Vagina (tissue), 2 donors: Measurements from ENCODE around the gene FARP2. TPM values are rescaled to one million over a fixed set of nuclear protein-coding genes. Genes with fewer than 3 reads are reported as not detected.

ENCODE experiments used
- DNase-seq, 2 donors: peaks; one replicate each; pipeline ENCODE4 v3.0.0-alpha.2; 2017; ENCODE audit errors: extremely low spot score in 2 of 2
- H3K27ac ChIP-seq: fragments of 200-600 bp; sonication (generic); one replicate; pipeline ENCODE4 v1.5.1; 2019
- H3K27me3 ChIP-seq: fragments of 200-600 bp; sonication (generic); one replicate; pipeline ENCODE4 v1.5.1; 2019
- H3K36me3 ChIP-seq, 2 donors: fragments of 200-600 bp; sonication (generic); one replicate each; pipeline ENCODE4 v1.5.1; 2017 to 2019
- H3K4me1 ChIP-seq: fragments of 200-600 bp; sonication (generic); one replicate; pipeline ENCODE4 v1.5.1; 2019
- H3K4me3 ChIP-seq, 2 donors: fragments of 200-600 bp; sonication (generic); 1 replicate in 1 of 2; 2 replicates in 1 of 2; pipeline ENCODE4 v1.5.1; 2016 to 2019
- H3K9me3 ChIP-seq: fragments of 200-600 bp; sonication (generic); one replicate; pipeline ENCODE4 v1.5.1; 2019
- POLR2A ChIP-seq, 2 donors: fragments of 450-650 bp; IDR thresholded peaks; one replicate each; pipeline ENCODE4 v1.6.1; 2017; ENCODE audit warnings: antibody characterized with exemption in 2 of 2, mild to moderate bottlenecking in 2 of 2, moderate library complexity in 2 of 2
- POLR2AphosphoS5 ChIP-seq, 2 donors: sonication (generic); formaldehyde crosslinking; IDR thresholded peaks; one replicate each; pipeline ENCODE4 v1.9.0; 2017; ENCODE audit warnings: antibody characterized with exemption in 2 of 2, mild to moderate bottlenecking in 2 of 2, low read depth in 1 of 2; ENCODE audit not compliant: insufficient read depth in 1 of 2
- intact Hi-C: fragments of 100-400 bp; cut with DNase I; formaldehyde crosslinking; loops from one replicate; pipeline ENCODE4 v1.15.1; 2023
- total RNA-seq: library from RNA; depleted of rRNA; stranded (reverse); fragments of >200 nt; gene quantifications from one replicate; pipeline ENCODE4 v1.2.3, GENCODE V29; 2016
- TF ChIP-seq, protein P1 (sequence below), 3 experiments: fragments of 450-650 bp in 2 of 3; fragments of 200-600 bp in 1 of 3; sonication (generic) in 1 of 3; IDR thresholded peaks; one replicate each; pipeline ENCODE4 v1.5.1; 2017 to 2019; ENCODE audit warnings: antibody characterized with exemption in 3 of 3, mild to moderate bottlenecking in 2 of 3, moderate library complexity in 2 of 3

The FARP2 gene
- total RNA-seq, 1 donor from 2014 or later = 32.9 TPM

GRCh38 chr2:241530571-241530970 lies 174.5 kb downstream of the FARP2 start:
- intact Hi-C loops = no loop called here
- Histone ChIP-seq H3K4me3 (no peak overlapping the region), H3K4me1 (no peaks in the 10 kb centered on the region)

GRCh38 chr2:241531161-241531722 lies 175.2 kb downstream of the FARP2 start:
- H3K4me1 ChIP-seq = no peaks in the 10 kb centered on the region
- no peaks in the 10 kb centered on the region for H3K36me3 ChIP-seq
- intact Hi-C loops = no loop called here
- no peak for DNase-seq
- TF ChIP-seq, protein P1, sequence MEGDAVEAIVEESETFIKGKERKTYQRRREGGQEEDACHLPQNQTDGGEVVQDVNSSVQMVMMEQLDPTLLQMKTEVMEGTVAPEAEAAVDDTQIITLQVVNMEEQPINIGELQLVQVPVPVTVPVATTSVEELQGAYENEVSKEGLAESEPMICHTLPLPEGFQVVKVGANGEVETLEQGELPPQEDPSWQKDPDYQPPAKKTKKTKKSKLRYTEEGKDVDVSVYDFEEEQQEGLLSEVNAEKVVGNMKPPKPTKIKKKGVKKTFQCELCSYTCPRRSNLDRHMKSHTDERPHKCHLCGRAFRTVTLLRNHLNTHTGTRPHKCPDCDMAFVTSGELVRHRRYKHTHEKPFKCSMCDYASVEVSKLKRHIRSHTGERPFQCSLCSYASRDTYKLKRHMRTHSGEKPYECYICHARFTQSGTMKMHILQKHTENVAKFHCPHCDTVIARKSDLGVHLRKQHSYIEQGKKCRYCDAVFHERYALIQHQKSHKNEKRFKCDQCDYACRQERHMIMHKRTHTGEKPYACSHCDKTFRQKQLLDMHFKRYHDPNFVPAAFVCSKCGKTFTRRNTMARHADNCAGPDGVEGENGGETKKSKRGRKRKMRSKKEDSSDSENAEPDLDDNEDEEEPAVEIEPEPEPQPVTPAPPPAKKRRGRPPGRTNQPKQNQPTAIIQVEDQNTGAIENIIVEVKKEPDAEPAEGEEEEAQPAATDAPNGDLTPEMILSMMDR (IDR thresholded peaks at IDR 0.05) = no peak
- TF ChIP-seq POLR2AphosphoS5 (IDR thresholded peaks at IDR 0.05; ENCODE audit: insufficient read depth in 1 of 2, low read depth in 1 of 2) (no peak), POLR2A (IDR thresholded peaks at IDR 0.05) (no peak)
- H3K27me3 ChIP-seq = no peaks in the 10 kb centered on the region
- H3K27ac ChIP-seq = no peak overlapping the region
- no peak overlapping the region for H3K4me3 ChIP-seq
- H3K9me3 ChIP-seq = no peaks in the 10 kb centered on the region

More at GRCh38 chr2:241530571-241530970, 174.5 kb downstream of the FARP2 start:
- Histone ChIP-seq H3K27me3 (no peaks in the 10 kb centered on the region), H3K36me3 (no peaks in the 10 kb centered on the region), H3K9me3 (no peaks in the 10 kb centered on the region), H3K27ac (no peak overlapping the region)
- DNase-seq = no peak
- no peak for TF ChIP-seq POLR2AphosphoS5 (IDR thresholded peaks at IDR 0.05; ENCODE audit: insufficient read depth in 1 of 2, low read depth in 1 of 2)
- TF ChIP-seq, protein P1 (IDR thresholded peaks at IDR 0.05) = no peak
- no peak for TF ChIP-seq POLR2A (IDR thresholded peaks at IDR 0.05)

DNA sequence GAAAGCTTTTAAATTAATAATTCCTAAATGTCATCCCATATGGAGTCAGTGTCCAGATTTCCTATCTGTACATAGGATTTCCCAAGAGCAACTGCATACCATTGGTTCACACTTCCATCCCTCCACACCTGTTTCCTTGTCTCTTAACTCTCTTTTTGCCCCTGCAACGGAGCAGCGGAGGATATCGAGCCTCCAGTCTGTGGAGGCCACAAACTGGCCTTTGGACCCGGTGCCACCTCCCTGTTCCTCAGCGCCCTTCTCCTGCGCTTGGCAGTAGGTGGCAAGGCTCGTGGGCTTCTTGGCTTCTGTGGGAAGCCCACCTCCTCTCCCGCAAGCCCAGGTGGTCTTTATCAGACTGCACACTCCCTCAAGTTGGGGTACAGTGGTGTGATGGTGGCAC lies 176.1 kb downstream of the FARP2 start:
- H3K4me1 ChIP-seq = no peaks in the 10 kb centered on the region
- H3K9me3 ChIP-seq = no peaks in the 10 kb centered on the region
- H3K27me3 ChIP-seq = no peaks in the 10 kb centered on the region
- H3K27ac ChIP-seq = no peak overlapping the region
- no peaks in the 10 kb centered on the region for H3K36me3 ChIP-seq
- DNase-seq = no peak
- no peak overlapping the region for H3K4me3 ChIP-seq
- TF ChIP-seq POLR2A (IDR thresholded peaks at IDR 0.05) (no peak), POLR2AphosphoS5 (IDR thresholded peaks at IDR 0.05; ENCODE audit: insufficient read depth in 1 of 2, low read depth in 1 of 2) (no peak)
- TF ChIP-seq, protein P1 (IDR thresholded peaks at IDR 0.05) = no peak
- intact Hi-C loops = no loop called here

DNA sequence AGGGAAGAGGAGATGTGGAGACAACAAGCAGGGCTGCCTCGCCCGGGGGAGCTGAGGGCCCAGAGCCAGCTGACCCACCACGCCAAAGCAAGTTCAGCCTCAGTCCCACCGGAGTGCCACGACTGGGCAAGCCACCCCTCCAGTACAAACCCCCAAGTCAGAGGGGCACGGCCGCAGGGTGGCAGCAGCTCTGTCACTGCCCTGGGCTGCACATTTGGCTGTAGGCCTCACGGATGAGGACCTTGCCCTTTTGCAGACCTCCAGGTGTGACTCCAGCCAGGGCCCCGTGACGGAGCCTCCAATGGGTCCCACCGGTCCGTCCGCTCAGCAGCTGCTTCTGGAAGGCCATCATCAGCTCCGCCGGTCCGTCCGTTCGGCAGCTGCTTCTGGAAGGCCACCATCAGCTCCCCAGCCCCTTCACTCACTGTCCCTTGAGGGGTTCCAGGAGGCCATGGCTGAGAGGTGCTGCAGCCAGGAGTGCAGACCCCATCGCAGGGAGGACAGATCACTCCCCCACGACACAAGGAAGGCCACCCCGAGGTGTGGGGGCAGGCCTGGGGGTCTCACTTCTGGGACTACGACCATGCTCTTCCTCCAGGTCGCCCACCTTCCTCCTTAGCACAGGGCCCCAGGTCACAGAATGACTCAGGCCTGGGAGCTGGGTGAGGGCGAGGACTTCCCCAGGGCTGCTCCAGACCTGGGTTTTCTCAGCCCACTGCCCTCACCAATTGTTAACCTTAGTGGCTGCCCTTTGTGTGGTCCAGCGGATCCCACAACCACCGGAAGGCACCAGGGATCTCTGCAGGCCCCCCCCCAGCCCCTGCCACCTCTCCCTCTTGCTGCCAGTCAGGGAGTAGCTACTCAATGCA lies 176.9 kb downstream of the FARP2 start:
- TF ChIP-seq, protein P1 (IDR thresholded peaks at IDR 0.05) = no peak
- TF ChIP-seq POLR2AphosphoS5 (IDR thresholded peaks at IDR 0.05; ENCODE audit: insufficient read depth in 1 of 2, low read depth in 1 of 2) (no peak), POLR2A (IDR thresholded peaks at IDR 0.05) (no peak)
- H3K4me3 ChIP-seq = no peak overlapping the region
- intact Hi-C loops = no loop called here
- no peak for DNase-seq
- H3K4me1 ChIP-seq = no peaks in the 10 kb centered on the region
- no peak overlapping the region for H3K27ac ChIP-seq
- no peaks in the 10 kb centered on the region for H3K9me3 ChIP-seq
- no peaks in the 10 kb centered on the region for H3K27me3 ChIP-seq
- no peaks in the 10 kb centered on the region for H3K36me3 ChIP-seq

DNA sequence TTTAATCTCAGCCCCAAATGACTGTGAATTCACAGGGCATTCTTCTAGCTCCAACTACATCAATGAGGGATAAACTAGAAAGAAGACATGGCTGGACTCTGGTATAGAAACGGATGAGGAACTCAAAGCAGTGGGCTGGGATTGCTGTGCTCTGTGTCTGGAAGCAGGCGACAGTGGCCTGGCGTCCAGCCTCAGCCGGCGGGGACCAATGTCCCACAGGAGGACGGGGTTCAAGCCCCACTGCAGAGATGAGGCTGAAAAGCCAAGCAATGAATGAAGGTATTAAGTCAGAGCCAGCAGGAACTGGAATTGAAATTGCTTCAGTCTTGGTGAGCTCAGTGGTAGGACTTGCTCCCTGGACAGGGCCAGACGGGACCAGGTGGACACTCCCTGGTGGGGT lies 178.2 kb downstream of the FARP2 start:
- no peaks in the 10 kb centered on the region for H3K4me1 ChIP-seq
- no peaks in the 10 kb centered on the region for H3K9me3 ChIP-seq
- intact Hi-C loops = no loop called here
- H3K27me3 ChIP-seq = no peaks in the 10 kb centered on the region
- H3K36me3 ChIP-seq = no peaks in the 10 kb centered on the region
- no peak for DNase-seq
- TF ChIP-seq POLR2AphosphoS5 (IDR thresholded peaks at IDR 0.05; ENCODE audit: insufficient read depth in 1 of 2, low read depth in 1 of 2) (no peak), POLR2A (IDR thresholded peaks at IDR 0.05) (no peak)
- TF ChIP-seq, protein P1 (IDR thresholded peaks at IDR 0.05) = no peak
- no peak overlapping the region for H3K27ac ChIP-seq
- no peak overlapping the region for H3K4me3 ChIP-seq
